ENCODE measurements around the gene GLOD4.

DNA sequence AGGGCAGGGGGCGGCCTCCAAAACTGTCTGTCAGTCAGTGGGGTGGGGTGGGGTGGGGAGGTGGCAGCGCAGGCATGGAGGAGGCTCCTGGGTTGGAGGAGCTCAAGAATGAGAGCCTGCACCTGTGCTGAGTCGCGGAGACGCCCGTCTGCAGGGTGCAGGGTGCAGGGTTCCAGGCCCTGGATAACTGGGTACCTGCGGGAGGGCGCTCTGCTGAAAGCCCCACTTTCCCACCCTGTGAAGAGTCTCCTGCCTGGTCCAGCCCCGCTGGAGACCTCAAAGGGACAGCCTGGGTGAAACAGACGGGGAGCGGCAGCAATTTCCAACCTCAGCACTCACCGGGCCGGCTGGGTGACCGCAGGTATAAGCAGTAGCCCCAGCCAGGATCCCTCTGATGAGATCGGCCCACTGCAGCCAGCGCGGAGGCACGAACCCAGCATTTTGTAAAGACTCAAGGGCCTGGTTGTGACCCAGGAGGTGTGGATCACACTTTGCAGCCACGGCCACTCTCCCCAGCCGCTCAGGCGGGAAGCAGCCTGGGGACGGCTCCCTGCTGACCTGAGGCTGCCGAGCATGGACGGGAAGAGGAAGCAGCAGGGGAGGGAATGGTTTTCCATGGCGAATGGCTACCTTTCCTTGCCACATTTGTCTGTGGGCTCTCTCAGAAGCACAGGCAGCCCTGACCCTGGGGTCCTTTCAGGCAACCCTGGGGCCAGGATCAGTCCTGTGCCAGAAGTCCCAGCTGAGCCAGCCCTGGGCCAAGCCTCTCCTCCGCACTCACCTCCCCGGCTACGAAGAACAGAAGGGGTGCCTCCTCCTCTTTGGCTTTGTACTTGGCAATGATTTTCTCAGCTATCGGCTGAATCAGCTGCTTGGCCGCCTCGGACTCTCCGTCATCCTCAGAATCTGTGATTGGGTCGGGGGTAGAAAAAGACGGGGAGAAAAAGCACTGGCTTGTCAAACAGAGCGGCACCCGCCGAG is 21.1 kb upstream of the GLOD4 start:
- TF ChIP-seq TAF1 (IDR thresholded peaks at IDR 0.05; ENCODE audit: borderline replicate concordance, insufficient read depth, low read length) (no peak), FOXP2 (optimal IDR thresholded peaks at IDR 0.05; ENCODE audit: borderline replicate concordance, extremely low read depth, extremely low read length, insufficient read depth) (no peak)
- TF ChIP-seq, protein P1, sequence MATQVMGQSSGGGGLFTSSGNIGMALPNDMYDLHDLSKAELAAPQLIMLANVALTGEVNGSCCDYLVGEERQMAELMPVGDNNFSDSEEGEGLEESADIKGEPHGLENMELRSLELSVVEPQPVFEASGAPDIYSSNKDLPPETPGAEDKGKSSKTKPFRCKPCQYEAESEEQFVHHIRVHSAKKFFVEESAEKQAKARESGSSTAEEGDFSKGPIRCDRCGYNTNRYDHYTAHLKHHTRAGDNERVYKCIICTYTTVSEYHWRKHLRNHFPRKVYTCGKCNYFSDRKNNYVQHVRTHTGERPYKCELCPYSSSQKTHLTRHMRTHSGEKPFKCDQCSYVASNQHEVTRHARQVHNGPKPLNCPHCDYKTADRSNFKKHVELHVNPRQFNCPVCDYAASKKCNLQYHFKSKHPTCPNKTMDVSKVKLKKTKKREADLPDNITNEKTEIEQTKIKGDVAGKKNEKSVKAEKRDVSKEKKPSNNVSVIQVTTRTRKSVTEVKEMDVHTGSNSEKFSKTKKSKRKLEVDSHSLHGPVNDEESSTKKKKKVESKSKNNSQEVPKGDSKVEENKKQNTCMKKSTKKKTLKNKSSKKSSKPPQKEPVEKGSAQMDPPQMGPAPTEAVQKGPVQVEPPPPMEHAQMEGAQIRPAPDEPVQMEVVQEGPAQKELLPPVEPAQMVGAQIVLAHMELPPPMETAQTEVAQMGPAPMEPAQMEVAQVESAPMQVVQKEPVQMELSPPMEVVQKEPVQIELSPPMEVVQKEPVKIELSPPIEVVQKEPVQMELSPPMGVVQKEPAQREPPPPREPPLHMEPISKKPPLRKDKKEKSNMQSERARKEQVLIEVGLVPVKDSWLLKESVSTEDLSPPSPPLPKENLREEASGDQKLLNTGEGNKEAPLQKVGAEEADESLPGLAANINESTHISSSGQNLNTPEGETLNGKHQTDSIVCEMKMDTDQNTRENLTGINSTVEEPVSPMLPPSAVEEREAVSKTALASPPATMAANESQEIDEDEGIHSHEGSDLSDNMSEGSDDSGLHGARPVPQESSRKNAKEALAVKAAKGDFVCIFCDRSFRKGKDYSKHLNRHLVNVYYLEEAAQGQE (IDR thresholded peaks at IDR 0.05; ENCODE audit: insufficient read depth in 1 of 2, low read depth in 2 of 2, low read length in 2 of 2): no peak
